ENCODE results near the gene OR11A1. TPM values are rescaled to one million over a fixed set of nuclear protein-coding genes. Genes with fewer than 3 reads are reported as not detected.

Gene OR11A1, protein sequence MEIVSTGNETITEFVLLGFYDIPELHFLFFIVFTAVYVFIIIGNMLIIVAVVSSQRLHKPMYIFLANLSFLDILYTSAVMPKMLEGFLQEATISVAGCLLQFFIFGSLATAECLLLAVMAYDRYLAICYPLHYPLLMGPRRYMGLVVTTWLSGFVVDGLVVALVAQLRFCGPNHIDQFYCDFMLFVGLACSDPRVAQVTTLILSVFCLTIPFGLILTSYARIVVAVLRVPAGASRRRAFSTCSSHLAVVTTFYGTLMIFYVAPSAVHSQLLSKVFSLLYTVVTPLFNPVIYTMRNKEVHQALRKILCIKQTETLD
- total RNA-seq: not detected
- under 1 TPM in 1 of 6 donors, not detected in 5; 0.06 TPM for polyA plus RNA-seq (ENCODE audit: insufficient read length in 6 of 6)
- long read RNA-seq, donor 1: 0 reads
- long read RNA-seq, donor 2: 0 reads
- long read RNA-seq, donor 3: 0 reads
- long read RNA-seq, donor 4: 0 reads
- long read RNA-seq, donor 5: 0 reads
- long read RNA-seq, donor 6: 0 reads
- long read RNA-seq, donor 7: 0 reads
- long read RNA-seq, donor 8: 0 reads
- long read RNA-seq, donor 9: 0 reads
- long read RNA-seq, donor 10: 0 reads
- long read RNA-seq, donor 11, partial matches to known transcripts: 0 of 1 reads
- long read RNA-seq, donor 11, other reads (novel, unspliced or antisense): 0 of 1 reads
- long read RNA-seq, donor 12: 0 reads

DNA sequence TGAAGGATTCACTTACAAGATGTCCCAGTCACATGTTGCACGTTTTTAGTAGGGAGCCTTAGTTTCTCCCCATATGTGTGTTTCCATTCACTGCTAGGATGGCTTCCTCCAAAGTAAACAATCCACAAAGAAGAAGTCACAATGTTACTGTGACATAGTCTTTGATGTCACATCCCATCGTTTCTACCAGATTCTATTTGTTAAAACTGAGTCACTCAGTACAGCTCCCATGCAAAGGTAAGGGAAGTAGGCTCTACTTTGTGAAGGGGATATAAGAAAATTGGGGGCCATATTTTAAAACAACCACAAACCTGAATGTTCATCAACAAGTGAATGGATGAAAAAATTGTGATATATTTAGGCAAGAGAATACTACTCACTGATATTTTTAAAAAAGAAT, at the start of gene OR11A1, which contains the start of gene OR2H1:
TSS of gene OR11A1 (minus strand) at position 101 of the 400 bp plus-strand sequence. CDS start 29,430 bp downstream, outside the sequence.
TSS of gene OR2H1 (plus strand) at position 185 of the 400 bp plus-strand sequence. CDS start 4,615 bp downstream, outside the sequence.
- intact Hi-C loops (cut with DNase I): no loop called here

DNA sequence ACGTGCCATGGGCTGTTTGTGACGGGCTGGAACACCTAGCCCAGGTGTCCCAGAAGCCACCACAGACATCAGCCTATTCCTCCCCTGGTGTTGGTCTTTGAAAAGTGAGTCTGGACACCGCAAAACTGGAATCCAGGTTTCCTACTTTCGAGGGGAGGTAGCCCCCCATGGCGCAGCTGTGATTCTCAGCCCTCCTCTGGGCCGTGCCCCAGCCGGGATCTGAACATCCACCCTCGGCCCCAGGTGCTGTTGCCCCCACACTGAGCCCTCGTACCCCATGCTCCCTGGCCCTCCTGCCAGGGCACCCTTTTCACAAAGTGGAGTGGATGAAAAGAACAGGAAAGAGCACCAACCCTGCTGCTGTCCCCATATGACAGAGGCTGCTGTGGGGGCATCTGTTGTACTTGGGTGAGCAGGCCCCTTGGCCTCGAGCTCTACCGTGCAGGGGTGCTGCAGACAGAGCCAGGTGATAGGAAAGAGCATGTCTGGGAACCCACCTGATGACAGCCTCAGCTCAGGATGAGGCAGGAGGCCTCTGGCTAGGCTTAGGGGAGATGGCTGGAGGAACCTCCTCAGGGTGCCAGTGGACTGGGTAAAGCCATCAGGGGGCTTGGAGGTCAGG, 49.7 kb upstream of the OR11A1 start:
- H3K4me1 ChIP-seq: no peaks in the 10 kb centered on the region
- H3K27ac ChIP-seq: no peak overlapping the region
- TF ChIP-seq, protein P1, sequence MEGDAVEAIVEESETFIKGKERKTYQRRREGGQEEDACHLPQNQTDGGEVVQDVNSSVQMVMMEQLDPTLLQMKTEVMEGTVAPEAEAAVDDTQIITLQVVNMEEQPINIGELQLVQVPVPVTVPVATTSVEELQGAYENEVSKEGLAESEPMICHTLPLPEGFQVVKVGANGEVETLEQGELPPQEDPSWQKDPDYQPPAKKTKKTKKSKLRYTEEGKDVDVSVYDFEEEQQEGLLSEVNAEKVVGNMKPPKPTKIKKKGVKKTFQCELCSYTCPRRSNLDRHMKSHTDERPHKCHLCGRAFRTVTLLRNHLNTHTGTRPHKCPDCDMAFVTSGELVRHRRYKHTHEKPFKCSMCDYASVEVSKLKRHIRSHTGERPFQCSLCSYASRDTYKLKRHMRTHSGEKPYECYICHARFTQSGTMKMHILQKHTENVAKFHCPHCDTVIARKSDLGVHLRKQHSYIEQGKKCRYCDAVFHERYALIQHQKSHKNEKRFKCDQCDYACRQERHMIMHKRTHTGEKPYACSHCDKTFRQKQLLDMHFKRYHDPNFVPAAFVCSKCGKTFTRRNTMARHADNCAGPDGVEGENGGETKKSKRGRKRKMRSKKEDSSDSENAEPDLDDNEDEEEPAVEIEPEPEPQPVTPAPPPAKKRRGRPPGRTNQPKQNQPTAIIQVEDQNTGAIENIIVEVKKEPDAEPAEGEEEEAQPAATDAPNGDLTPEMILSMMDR (IDR thresholded peaks at IDR 0.05): no peak
- ATAC-seq (no peak), DNase-seq (no peak)
- peaks cover 0 to under 1% of the 10 kb centered on the region in 2 donors for H3K27me3 ChIP-seq
- no peak overlapping the region for H3K4me3 ChIP-seq
- no peaks in the 10 kb centered on the region for H3K36me3 ChIP-seq
- H3K9me3 ChIP-seq: no peaks in the 10 kb centered on the region
- intact Hi-C loops (cut with DNase I): no loop called here

More for the DNA sequence above, at the start of gene OR11A1, which contains the start of gene OR2H1:
- DNase-seq (no peak), ATAC-seq (no peak)
- H3K36me3 ChIP-seq: no peaks in the 10 kb centered on the region
- no peak within 1 kb of the TSS for H3K4me3 ChIP-seq
- no peaks in the 10 kb centered on the region for H3K9me3 ChIP-seq
- H3K27ac ChIP-seq: no peak within 1 kb of the TSS
- H3K4me1 ChIP-seq: no peaks in the 10 kb centered on the region
- H3K27me3 ChIP-seq: peaks cover 0 to 5% of the 10 kb centered on the region in 2 donors
- TF ChIP-seq, protein P1 (IDR thresholded peaks at IDR 0.05): no peak

DNA sequence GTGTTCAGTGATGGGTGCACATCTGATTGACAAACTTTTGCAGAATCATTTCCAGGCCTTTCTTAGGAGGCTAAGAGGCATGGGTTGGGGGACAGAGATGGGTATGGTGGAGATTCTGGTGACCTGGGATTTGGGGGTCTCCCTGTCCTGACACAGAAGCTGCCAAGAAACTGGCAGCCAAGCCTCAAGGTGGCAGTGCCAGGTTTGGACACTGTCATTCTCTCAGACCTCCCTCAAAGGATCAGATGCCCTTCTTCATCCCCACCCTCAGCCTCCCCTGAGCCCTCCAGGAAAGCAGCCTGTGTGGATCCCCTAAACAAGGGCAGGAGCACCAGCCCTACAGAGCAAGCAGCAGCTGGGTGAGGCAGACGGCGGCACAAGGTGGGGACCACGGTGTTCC, 48.9 kb upstream of the OR11A1 start:
- Histone ChIP-seq H3K36me3 (no peaks in the 10 kb centered on the region), H3K4me3 (no peak overlapping the region), H3K9me3 (no peaks in the 10 kb centered on the region), H3K27me3 (peaks cover 0 to 8% of the 10 kb centered on the region in 2 donors), H3K27ac (no peak overlapping the region), H3K4me1 (no peaks in the 10 kb centered on the region)
- intact Hi-C loops (cut with DNase I): no loop called here
- no peak for ATAC-seq
- DNase-seq: no peak
- TF ChIP-seq, protein P1 (IDR thresholded peaks at IDR 0.05): no peak

DNA sequence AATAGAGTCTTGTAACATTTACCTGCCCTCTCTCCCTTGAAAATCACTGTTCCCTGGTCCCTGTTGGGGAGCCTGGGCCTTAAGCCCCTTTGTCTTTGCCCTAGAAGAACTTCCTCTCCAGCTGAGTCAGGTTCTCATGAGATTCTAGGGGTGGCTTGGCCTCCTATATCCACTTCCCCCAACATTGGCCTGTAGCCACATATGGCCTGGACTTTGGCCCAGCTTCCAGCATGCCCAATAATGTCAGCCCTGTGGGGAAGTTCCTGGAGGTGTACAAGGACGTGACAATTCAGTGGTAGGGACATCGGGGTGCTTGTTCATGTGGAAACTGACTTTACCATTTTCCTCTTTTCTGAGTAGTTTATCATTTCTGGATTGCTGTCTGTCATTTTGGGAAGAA, 48.1 kb upstream of the OR11A1 start:
- no peaks in the 10 kb centered on the region for H3K9me3 ChIP-seq
- intact Hi-C loops (cut with DNase I): no loop called here
- DNase-seq: no peak
- no peaks in the 10 kb centered on the region for H3K36me3 ChIP-seq
- ATAC-seq: no peak
- TF ChIP-seq, protein P1 (IDR thresholded peaks at IDR 0.05): no peak
- no peak overlapping the region for H3K27ac ChIP-seq
- no peaks in the 10 kb centered on the region for H3K4me1 ChIP-seq
- H3K27me3 ChIP-seq: peaks cover 0 to 17% of the 10 kb centered on the region in 2 donors
- no peak overlapping the region for H3K4me3 ChIP-seq

DNA sequence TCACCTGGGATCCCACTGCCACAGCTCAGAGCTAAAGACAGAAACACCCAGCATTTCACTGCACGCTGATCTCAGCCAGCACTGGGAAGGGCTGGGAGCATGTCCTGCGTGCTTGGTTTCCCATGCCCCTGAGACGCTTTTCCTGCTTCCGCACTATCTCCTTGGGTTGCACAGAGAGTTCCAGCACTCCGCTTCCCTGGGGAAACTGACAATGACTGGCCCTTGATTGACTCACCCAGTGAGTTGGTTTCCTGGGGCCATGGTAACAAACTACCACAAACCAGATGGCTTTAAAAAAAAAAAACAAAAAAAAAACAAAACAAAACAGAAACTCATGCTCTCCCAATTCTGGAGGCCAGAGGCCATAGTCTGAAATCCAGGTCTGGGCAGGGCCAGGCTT, 45.7 kb upstream of the OR11A1 start:
- intact Hi-C loops (cut with DNase I): no loop called here
- Histone ChIP-seq H3K27me3 (peaks cover 0 to 20% of the 10 kb centered on the region in 2 donors), H3K9me3 (no peaks in the 10 kb centered on the region), H3K4me1 (no peaks in the 10 kb centered on the region), H3K4me3 (no peak overlapping the region), H3K27ac (no peak overlapping the region), H3K36me3 (no peaks in the 10 kb centered on the region)
- TF ChIP-seq, protein P1 (IDR thresholded peaks at IDR 0.05): no peak
- ATAC-seq: no peak
- DNase-seq: no peak
